SK-N-SH (cell line): ENCODE results near the gene ZNF514.
"Not testable (repeated sequence)": the region's sequence is repeated elsewhere in the genome, so short reads cannot be mapped to it uniquely, and the experiment has no call there.

Experiments
- CTCF ChIP-seq: fragments of 200-600 bp; sonication (generic); IDR thresholded peaks from 2 replicates; pipeline ENCODE4 v1.6.1; 2017; ENCODE audit warnings: antibody characterized with exemption, mild to moderate bottlenecking, moderate library complexity
- EZH2phosphoT487 ChIP-seq: fragments of 200-600 bp; sonication (generic); IDR thresholded peaks from 2 replicates; pipeline ENCODE4 v1.6.1; 2017; ENCODE audit warnings: low read depth, mixed run types, mild to moderate bottlenecking, antibody characterized with exemption, moderate library complexity, borderline replicate concordance
- IRF3 ChIP-seq: fragments of 150-350 bp; IDR thresholded peaks from 2 replicates; pipeline ENCODE4 v1.6.1; 2016; ENCODE audit warnings: mild to moderate bottlenecking, low read depth, low read length
- MEF2A ChIP-seq: IDR thresholded peaks from 2 replicates; pipeline ENCODE4 v1.4.0; 2012; ENCODE audit warnings: low read depth, borderline replicate concordance
- NFIC ChIP-seq: IDR thresholded peaks from 2 replicates; pipeline ENCODE4 v1.4.0; 2012; ENCODE audit warnings: borderline replicate concordance
- POLR2AphosphoS5 ChIP-seq: IDR thresholded peaks from 2 replicates; pipeline ENCODE4 v1.6.1; 2012; ENCODE audit warnings: low read depth, low read length
- RAD21 ChIP-seq: IDR thresholded peaks from 2 replicates; pipeline ENCODE4 v1.6.1; 2012; ENCODE audit warnings: mild to moderate bottlenecking, low read length
- TAF1 ChIP-seq: IDR thresholded peaks from 2 replicates; pipeline ENCODE4 v1.6.1; 2012; ENCODE audit warnings: low read depth, mild to moderate bottlenecking, low read length, moderate library complexity, borderline replicate concordance
- USF2 ChIP-seq: fragments of 150-350 bp; IDR thresholded peaks from 2 replicates; pipeline ENCODE4 v1.6.1; 2017; ENCODE audit warnings: antibody characterized with exemption, low read length, low read depth, borderline replicate concordance
- YY1 ChIP-seq: IDR thresholded peaks from 2 replicates; pipeline ENCODE4 v1.4.0; 2012; ENCODE audit warnings: low read depth, mild to moderate bottlenecking

- TF ChIP-seq USF2, CTCF, EZH2phosphoT487, IRF3, TAF1, RAD21, POLR2AphosphoS5, MEF2A, YY1, NFIC: not testable (repeated sequence)
Measured at GRCh38 chr2:95098273-95098672, 61.4 kb downstream of the ZNF514 start.
